GM18507 (cell line): ENCODE data around the gene DHCR7.

ENCODE experiments used
- DNase-seq: peaks from one replicate; pipeline ENCODE4 v3.0.0; 2011; ENCODE audit warnings: low read depth; ENCODE audit not compliant: insufficient read length; ENCODE audit errors: extremely low spot score
- FAIRE-seq: peaks from 2 replicates; lab custom pipeline; 2011; peaks lifted over from hg19 to GRCh38; lab: Jason Lieb, UNC

DHCR7 gene

GRCh38 chr11:71459767-71460320 lies 11.7 kb upstream of the DHCR7 start:
- FAIRE-seq (no peak), DNase-seq (no peak)

GRCh38 chr11:71459076-71459766 lies 11.0 kb upstream of the DHCR7 start:
- DNase-seq = no peak
- FAIRE-seq = no peak

- DNase-seq = no peak
- FAIRE-seq = no peak
Observed at GRCh38 chr11:71458146-71459070, 10.2 kb upstream of the DHCR7 start.

GRCh38 chr11:71456831-71457230 lies 8.6 kb upstream of the DHCR7 start:
- FAIRE-seq (no peak), DNase-seq (no peak)

- FAIRE-seq (no peak), DNase-seq (no peak)
Observed at GRCh38 chr11:71456294-71456693, 8.1 kb upstream of the DHCR7 start.

GRCh38 chr11:71454470-71455113 lies 6.4 kb upstream of the DHCR7 start:
- FAIRE-seq (no peak), DNase-seq (no peak)

- DNase-seq (no peak), FAIRE-seq (no peak)
Observed at GRCh38 chr11:71453918-71454304, 5.7 kb upstream of the DHCR7 start.

GRCh38 chr11:71453037-71453917 lies 5.1 kb upstream of the DHCR7 start, which contains the start of gene NADSYN1:
NADSYN1 (plus strand) TSS chr11:71453203; CDS start chr11:71453297, 94 bp downstream.
- peak; percentile 84 for FAIRE-seq
- peak; percentile 91 for DNase-seq

- FAIRE-seq = peak; percentile 44
- DNase-seq = no peak
Observed at GRCh38 chr11:71452199-71453036, 4.2 kb upstream of the DHCR7 start.

GRCh38 chr11:71451596-71452198 lies 3.5 kb upstream of the DHCR7 start:
- FAIRE-seq = no peak

GRCh38 chr11:71450939-71451338 lies 2.7 kb upstream of the DHCR7 start:
- FAIRE-seq = no peak
- DNase-seq = no peak

More at GRCh38 chr11:71451596-71452198, 3.5 kb upstream of the DHCR7 start:
- DNase-seq = no peak

- DNase-seq = no peak
- no peak for FAIRE-seq
Observed at GRCh38 chr11:71450507-71450906, 2.3 kb upstream of the DHCR7 start.

- no peak for DNase-seq
- no peak for FAIRE-seq
Observed at GRCh38 chr11:71449596-71449995, 1.4 kb upstream of the DHCR7 start.

- DNase-seq = no peak
- no peak for FAIRE-seq
Observed at GRCh38 chr11:71447791-71448256, 369 bp downstream of the DHCR7 start.

- DNase-seq (no peak), FAIRE-seq (no peak)
Observed at GRCh38 chr11:71446942-71447688, 1.1 kb downstream of the DHCR7 start.

GRCh38 chr11:71446150-71446549 lies 2.0 kb downstream of the DHCR7 start:
- DNase-seq (no peak), FAIRE-seq (no peak)

GRCh38 chr11:71444811-71445210 lies 3.4 kb downstream of the DHCR7 start:
- FAIRE-seq (no peak), DNase-seq (no peak)
